Erythroblast (primary cell): ENCODE measurements around the gene ACTN3.
A peak's percentile ranks its signal among the peaks of the same experiment; 100 is the strongest.

ENCODE experiments used
- GATA1 ChIP-seq: IDR thresholded peaks from 2 replicates; pipeline ENCODE4 v1.6.1; 2011; ENCODE audit warnings: low read depth, mild to moderate bottlenecking, control low read depth, low read length, moderate library complexity
- POLR2A ChIP-seq: IDR thresholded peaks from 2 replicates; pipeline ENCODE4 v1.6.1; 2011; ENCODE audit warnings: mild to moderate bottlenecking, low read length

- TF ChIP-seq POLR2A (peak; percentile 37), GATA1 (no peak)
Measured at GRCh38 chr11:66604155-66604554, 57.5 kb downstream of the ACTN3 start.
